Adrenal gland (tissue), 5 donors: ENCODE measurements around the gene PRDX5.

ENCODE experiments used
- POLR2A ChIP-seq, 2 donors: fragments of 450-650 bp; IDR thresholded peaks; one replicate each; pipeline ENCODE4 v1.6.1; 2017; ENCODE audit warnings: antibody characterized with exemption in 2 of 2, mild to moderate bottlenecking in 2 of 2, moderate library complexity in 1 of 2
- TF ChIP-seq, protein P1 (sequence below), 6 experiments: fragments of 450-650 bp in 4 of 6; fragments of 200-600 bp in 2 of 6; sonication (generic) in 1 of 6; IDR thresholded peaks; 1 replicate in 5 of 6; 2 replicates in 1 of 6; pipeline versions ENCODE4 v1.5.1 to v1.8.0; 2016 to 2021; ENCODE audit warnings: antibody characterized with exemption in 6 of 6, mild to moderate bottlenecking in 2 of 6, moderate library complexity in 1 of 6
- donor health status: DM: no; HTN: no; CAD: no.

- TF ChIP-seq, protein P1, sequence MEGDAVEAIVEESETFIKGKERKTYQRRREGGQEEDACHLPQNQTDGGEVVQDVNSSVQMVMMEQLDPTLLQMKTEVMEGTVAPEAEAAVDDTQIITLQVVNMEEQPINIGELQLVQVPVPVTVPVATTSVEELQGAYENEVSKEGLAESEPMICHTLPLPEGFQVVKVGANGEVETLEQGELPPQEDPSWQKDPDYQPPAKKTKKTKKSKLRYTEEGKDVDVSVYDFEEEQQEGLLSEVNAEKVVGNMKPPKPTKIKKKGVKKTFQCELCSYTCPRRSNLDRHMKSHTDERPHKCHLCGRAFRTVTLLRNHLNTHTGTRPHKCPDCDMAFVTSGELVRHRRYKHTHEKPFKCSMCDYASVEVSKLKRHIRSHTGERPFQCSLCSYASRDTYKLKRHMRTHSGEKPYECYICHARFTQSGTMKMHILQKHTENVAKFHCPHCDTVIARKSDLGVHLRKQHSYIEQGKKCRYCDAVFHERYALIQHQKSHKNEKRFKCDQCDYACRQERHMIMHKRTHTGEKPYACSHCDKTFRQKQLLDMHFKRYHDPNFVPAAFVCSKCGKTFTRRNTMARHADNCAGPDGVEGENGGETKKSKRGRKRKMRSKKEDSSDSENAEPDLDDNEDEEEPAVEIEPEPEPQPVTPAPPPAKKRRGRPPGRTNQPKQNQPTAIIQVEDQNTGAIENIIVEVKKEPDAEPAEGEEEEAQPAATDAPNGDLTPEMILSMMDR (IDR thresholded peaks at IDR 0.05): peak in 4 of 6 experiments; percentile 22 to 32 (median 26)
- no peak for TF ChIP-seq POLR2A (IDR thresholded peaks at IDR 0.05)
These were observed 26.0 kb downstream of the PRDX5 start for GRCh38 chr11:64343767-64344559.
